Activated CD8-positive, alpha-beta T cell treated with anti-CD3 and anti-CD28 coated beads, Interleukin-2, amount 10 ng/mL, durations not matched to agents 7 days and 5 days (primary cell): ENCODE data around the gene POMT1. TPM values are rescaled to one million over a fixed set of nuclear protein-coding genes. Genes with fewer than 3 reads are reported as not detected.
A peak's percentile ranks its signal among the peaks of the same experiment; 100 is the strongest.
"Not testable (repeated sequence)": the region's sequence is repeated elsewhere in the genome, so short reads cannot be mapped to it uniquely, and the experiment has no call there.

Source experiments
- ATAC-seq: fragments of 150-1000 bp; cut with Tn5 transposase; one replicate; pipeline ENCODE4 v1.10.0; 2021; ENCODE audit warnings: moderate library complexity
- CTCF ChIA-PET: fragments of 350-600 bp; sonication (Branson Sonifier 250); formaldehyde crosslinking; loops from one replicate; lab custom pipeline; 2021; ENCODE audit warnings: antibody characterized with exemption; lab: Charles Lee
- POLR2A ChIA-PET: fragments of 350-600 bp; sonication (Branson Sonifier 250); formaldehyde crosslinking; loops from one replicate; lab custom pipeline; 2021; ENCODE audit warnings: antibody characterized with exemption; lab: Charles Lee
- DNase-seq: peaks from one replicate; pipeline ENCODE4 v3.0.0-alpha.2; 2020
- H3K27ac Mint-ChIP-seq: one replicate; pipeline ENCODE4 v1.8.0; 2021; ENCODE audit warnings: mild to moderate bottlenecking, mixed read lengths
- H3K27me3 Mint-ChIP-seq: one replicate; pipeline ENCODE4 v1.8.0; 2021; ENCODE audit warnings: low read depth, mixed read lengths
- H3K36me3 Mint-ChIP-seq: one replicate; pipeline ENCODE4 v1.8.0; 2021; ENCODE audit warnings: low read depth, mixed read lengths
- H3K4me1 Mint-ChIP-seq: one replicate; pipeline ENCODE4 v1.8.0; 2021; ENCODE audit warnings: low read depth, mixed read lengths
- H3K4me3 Mint-ChIP-seq: one replicate; pipeline ENCODE4 v1.8.0; 2021; ENCODE audit warnings: mild to moderate bottlenecking, mixed read lengths
- H3K9me3 Mint-ChIP-seq: one replicate; pipeline ENCODE4 v1.8.0; 2022; ENCODE audit warnings: mixed read lengths; ENCODE audit not compliant: insufficient read depth
- total RNA-seq, 2 experiments: library from RNA; stranded (reverse); gene quantifications; one replicate each; pipeline ENCODE4 v1.2.3, GENCODE V29; 2021

Gene POMT1
- total RNA-seq, 2 experiments from 2014 or later = 34.4 to 39.2 TPM

GRCh38 chr9:131469356-131469755 lies 33.4 kb upstream of the POMT1 start:
- ChIA-PET POLR2A (no interaction called here), CTCF (interaction anchor here (1.5 kb wide), 1 partner anchor 10 kb away, joined by 3 read pairs; no protein-coding TSS in a partner anchor)
- no peaks in the 10 kb centered on the region for H3K27me3 Mint-ChIP-seq
- H3K4me3 Mint-ChIP-seq = no peak overlapping the region
- peaks cover 74% of the 10 kb centered on the region for H3K36me3 Mint-ChIP-seq
- no peaks in the 10 kb centered on the region for H3K4me1 Mint-ChIP-seq
- ATAC-seq (no peak), DNase-seq (no peak)
- no peaks in the 10 kb centered on the region for H3K9me3 Mint-ChIP-seq
- peak overlapping the region; percentile 15 for H3K27ac Mint-ChIP-seq

- Mint-ChIP-seq H3K27ac (peak overlapping the region; percentile 15), H3K27me3 (no peaks in the 10 kb centered on the region), H3K36me3 (peaks cover 74% of the 10 kb centered on the region), H3K4me1 (no peaks in the 10 kb centered on the region), H3K4me3 (no peak overlapping the region), H3K9me3 (no peaks in the 10 kb centered on the region)
- no peak for DNase-seq
- CTCF ChIA-PET = interaction anchor here (1.5 kb wide), 1 partner anchor 10 kb away, joined by 3 read pairs; no protein-coding TSS in a partner anchor
- POLR2A ChIA-PET = no interaction called here
- no peak for ATAC-seq
Measured at GRCh38 chr9:131469951-131470350, 32.8 kb upstream of the POMT1 start.

GRCh38 chr9:131470581-131470991 lies 32.1 kb upstream of the POMT1 start:
- Mint-ChIP-seq H3K36me3 (peaks cover 69% of the 10 kb centered on the region), H3K27ac (no peak overlapping the region), H3K9me3 (no peaks in the 10 kb centered on the region), H3K4me1 (no peaks in the 10 kb centered on the region), H3K4me3 (no peak overlapping the region), H3K27me3 (no peaks in the 10 kb centered on the region)
- no peak for ATAC-seq
- ChIA-PET CTCF (interaction anchor here (1.5 kb wide), 1 partner anchor 9 kb away, joined by 3 read pairs; no protein-coding TSS in a partner anchor), POLR2A (no interaction called here)
- DNase-seq = no peak

GRCh38 chr9:131472085-131472484 lies 30.6 kb upstream of the POMT1 start:
- ATAC-seq, CTCF ChIA-PET, H3K4me1 Mint-ChIP-seq, POLR2A ChIA-PET, H3K27ac Mint-ChIP-seq, H3K27me3 Mint-ChIP-seq, H3K4me3 Mint-ChIP-seq, H3K9me3 Mint-ChIP-seq, DNase-seq: not testable (repeated sequence)
- H3K36me3 Mint-ChIP-seq = peaks cover 69% of the 10 kb centered on the region

GRCh38 chr9:131473198-131473885 lies 29.4 kb upstream of the POMT1 start:
- POLR2A ChIA-PET = no interaction called here
- ATAC-seq = no peak
- Mint-ChIP-seq H3K27me3 (no peaks in the 10 kb centered on the region), H3K4me1 (no peaks in the 10 kb centered on the region), H3K9me3 (no peaks in the 10 kb centered on the region), H3K36me3 (peaks cover 67% of the 10 kb centered on the region), H3K27ac (peak overlapping the region; percentile 11), H3K4me3 (no peak overlapping the region)
- no peak for DNase-seq
- CTCF ChIA-PET = interaction anchor here (0.9 to 1.6 kb wide), 2 partner anchors 26 to 123 kb away, joined by 3 to 6 read pairs; no protein-coding TSS in a partner anchor

- peaks cover 66% of the 10 kb centered on the region for H3K36me3 Mint-ChIP-seq
- no peak overlapping the region for H3K27ac Mint-ChIP-seq
- H3K4me1 Mint-ChIP-seq = no peaks in the 10 kb centered on the region
- CTCF ChIA-PET = interaction anchor here (0.9 to 1.6 kb wide), 2 partner anchors 26 to 124 kb away, joined by 3 to 6 read pairs; no protein-coding TSS in a partner anchor
- ATAC-seq (no peak), DNase-seq (no peak)
- no peaks in the 10 kb centered on the region for H3K27me3 Mint-ChIP-seq
- no peaks in the 10 kb centered on the region for H3K9me3 Mint-ChIP-seq
- POLR2A ChIA-PET = interaction anchor here (1.4 kb wide), 1 partner anchor 25 kb away, joined by 12 read pairs; no protein-coding TSS in a partner anchor
- no peak overlapping the region for H3K4me3 Mint-ChIP-seq
Measured at GRCh38 chr9:131473891-131474290, 28.8 kb upstream of the POMT1 start.

GRCh38 chr9:131474711-131475110 lies 28.0 kb upstream of the POMT1 start:
- H3K27me3 Mint-ChIP-seq = no peaks in the 10 kb centered on the region
- no peak overlapping the region for H3K27ac Mint-ChIP-seq
- DNase-seq (no peak), ATAC-seq (no peak)
- H3K4me3 Mint-ChIP-seq = no peak overlapping the region
- ChIA-PET POLR2A (interaction anchor here (1.4 kb wide), 1 partner anchor 24 kb away, joined by 12 read pairs; no protein-coding TSS in a partner anchor), CTCF (interaction anchor here (0.9 to 1.6 kb wide), 2 partner anchors 25 to 125 kb away, joined by 3 to 6 read pairs; no protein-coding TSS in a partner anchor)
- H3K9me3 Mint-ChIP-seq = no peaks in the 10 kb centered on the region
- no peaks in the 10 kb centered on the region for H3K4me1 Mint-ChIP-seq
- peaks cover 68% of the 10 kb centered on the region for H3K36me3 Mint-ChIP-seq

GRCh38 chr9:131475111-131475955 lies 27.4 kb upstream of the POMT1 start:
- Mint-ChIP-seq H3K36me3 (peaks cover 67% of the 10 kb centered on the region), H3K9me3 (no peaks in the 10 kb centered on the region), H3K4me1 (no peaks in the 10 kb centered on the region), H3K27me3 (no peaks in the 10 kb centered on the region), H3K27ac (no peak overlapping the region), H3K4me3 (no peak overlapping the region)
- ATAC-seq (no peak), DNase-seq (no peak)
- ChIA-PET POLR2A (interaction anchor here (1.4 kb wide), 1 partner anchor 23 kb away, joined by 12 read pairs; no protein-coding TSS in a partner anchor), CTCF (interaction anchor here (0.8 to 1.6 kb wide), 3 partner anchors 19 to 125 kb away, joined by 3 to 6 read pairs (median 3); no protein-coding TSS in a partner anchor)

GRCh38 chr9:131475956-131476776 lies 26.6 kb upstream of the POMT1 start:
- Mint-ChIP-seq H3K27me3 (no peaks in the 10 kb centered on the region), H3K9me3 (no peaks in the 10 kb centered on the region), H3K4me3 (no peak overlapping the region), H3K36me3 (peaks cover 64% of the 10 kb centered on the region), H3K4me1 (no peaks in the 10 kb centered on the region), H3K27ac (no peak overlapping the region)
- DNase-seq = no peak
- ChIA-PET CTCF (interaction anchor here (0.8 to 1.0 kb wide), 2 partner anchors 20 to 24 kb away, joined by 3 read pairs; no protein-coding TSS in a partner anchor), POLR2A (interaction anchor here (0.6 kb wide), 1 partner anchor 14 kb away, joined by 3 read pairs; no protein-coding TSS in a partner anchor)
- ATAC-seq = no peak

GRCh38 chr9:131476777-131477345 lies 25.9 kb upstream of the POMT1 start:
- DNase-seq (no peak), ATAC-seq (no peak)
- POLR2A ChIA-PET = interaction anchor here (0.6 kb wide), 1 partner anchor 13 kb away, joined by 3 read pairs; no protein-coding TSS in a partner anchor
- CTCF ChIA-PET = interaction anchor here (1.0 to 3.1 kb wide), 2 partner anchors 20 to 127 kb away, joined by 3 to 21 read pairs; no protein-coding TSS in a partner anchor
- H3K4me1 Mint-ChIP-seq = no peaks in the 10 kb centered on the region
- no peaks in the 10 kb centered on the region for H3K27me3 Mint-ChIP-seq
- no peak overlapping the region for H3K27ac Mint-ChIP-seq
- no peak overlapping the region for H3K4me3 Mint-ChIP-seq
- H3K9me3 Mint-ChIP-seq = no peaks in the 10 kb centered on the region
- peaks cover 61% of the 10 kb centered on the region for H3K36me3 Mint-ChIP-seq
